ENCODE measurements around the gene PRX. TPM values are rescaled to one million over a fixed set of nuclear protein-coding genes. Genes with fewer than 3 reads are reported as not detected.
"Not testable (repeated sequence)": the region's sequence is repeated elsewhere in the genome, so short reads cannot be mapped to it uniquely, and the experiment has no call there.

PRX gene
- polyA plus RNA-seq, 4 donors: 0.45 to 3.1 (median 1.3) TPM

GRCh38 chr19:40443131-40443999 is 30.2 kb upstream of the PRX start:
- Histone ChIP-seq H3K27ac (ENCODE audit: low read depth in 1 of 3, low read length in 2 of 3) (peak overlapping the region; percentile 86 to 99 (median 93)), H3K4me3 (ENCODE audit: low read depth in 1 of 3, low read length in 3 of 3) (peak overlapping the region; percentile 77 to 94 (median 85)), H3K36me3 (ENCODE audit: control insufficient read depth in 3 of 3, insufficient read depth in 2 of 3, low read depth in 1 of 3, low read length in 3 of 3) (peaks cover 5 to 40% (median 7%) of the 10 kb centered on the region in 3 donors), H3K27me3 (ENCODE audit: control insufficient read depth in 3 of 3, insufficient read depth in 3 of 3, low read length in 3 of 3) (no peaks in the 10 kb centered on the region), H3K4me1 (ENCODE audit: control insufficient read depth in 3 of 3, insufficient read depth in 2 of 3, low read depth in 1 of 3, low read length in 2 of 3) (peaks cover 0 to 9% (median 3%) of the 10 kb centered on the region in 3 donors), H3K9me3 (ENCODE audit: control insufficient read depth in 2 of 2, insufficient read depth in 1 of 2, low read depth in 1 of 2, low read length in 1 of 2) (no peaks in the 10 kb centered on the region)
- no peak for FAIRE-seq
- peak; percentile 100 for DNase-seq
- WGBS, 3 donors: 0 to 1% (median 0%) methylated on average over 43 to 52 of the region's 52 CpGs

- H3K27me3 ChIP-seq (ENCODE audit: control insufficient read depth in 3 of 3, insufficient read depth in 3 of 3, low read length in 3 of 3): no peaks in the 10 kb centered on the region
- peak overlapping the region in 2 of 3 donors; percentile 52 to 85 for H3K4me3 ChIP-seq (ENCODE audit: low read depth in 1 of 3, low read length in 3 of 3)
- DNase-seq: no peak
- H3K27ac ChIP-seq (ENCODE audit: low read depth in 1 of 3, low read length in 2 of 3): peak overlapping the region in 2 of 3 donors; percentile 69 to 78
- no peaks in the 10 kb centered on the region for H3K9me3 ChIP-seq (ENCODE audit: control insufficient read depth in 2 of 2, insufficient read depth in 1 of 2, low read depth in 1 of 2, low read length in 1 of 2)
- WGBS, 3 donors: 16 to 21% (median 18%) methylated on average over 22 of the region's 22 CpGs
- no peak for FAIRE-seq
- H3K4me1 ChIP-seq (ENCODE audit: control insufficient read depth in 3 of 3, insufficient read depth in 2 of 3, low read depth in 1 of 3, low read length in 2 of 3): peaks cover 0 to 9% (median 3%) of the 10 kb centered on the region in 3 donors
- H3K36me3 ChIP-seq (ENCODE audit: control insufficient read depth in 3 of 3, insufficient read depth in 2 of 3, low read depth in 1 of 3, low read length in 3 of 3): peaks cover 4 to 32% (median 5%) of the 10 kb centered on the region in 3 donors
Observed at GRCh38 chr19:40442328-40443130, 29.4 kb upstream of the PRX start.

DNA sequence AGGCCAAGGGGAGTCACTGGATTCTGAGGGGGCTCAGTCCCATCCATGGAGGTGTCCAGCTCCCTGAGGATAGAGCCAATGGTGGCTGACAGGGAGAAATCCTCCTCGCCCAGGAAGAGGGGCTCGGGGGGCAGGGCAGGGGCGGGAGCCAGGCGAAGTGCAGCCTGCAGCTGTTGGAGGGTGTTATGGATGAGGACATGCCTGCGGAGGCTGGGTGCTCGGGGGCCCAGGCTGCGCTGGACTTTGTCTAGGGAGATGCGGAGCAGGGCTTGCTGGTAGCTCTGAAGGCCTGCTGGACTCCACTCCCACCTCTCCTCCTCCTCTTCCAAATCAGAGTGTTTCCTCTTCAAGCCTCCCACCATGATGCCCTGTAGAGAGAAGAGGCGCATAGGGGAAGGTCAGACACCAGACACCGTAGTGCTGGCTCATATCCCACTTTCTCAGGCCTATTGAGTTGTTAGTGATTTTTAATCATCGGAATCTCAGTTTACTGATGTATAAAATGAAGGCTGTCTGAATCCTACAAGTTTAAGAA is 28.6 kb upstream of the PRX start:
- DNase-seq: no peak
- Histone ChIP-seq H3K27ac (ENCODE audit: low read depth in 1 of 3, low read length in 2 of 3) (no peak overlapping the region), H3K4me3 (ENCODE audit: low read depth in 1 of 3, low read length in 3 of 3) (no peak overlapping the region), H3K36me3 (ENCODE audit: control insufficient read depth in 3 of 3, insufficient read depth in 2 of 3, low read depth in 1 of 3, low read length in 3 of 3) (peaks cover 4 to 25% (median 5%) of the 10 kb centered on the region in 3 donors), H3K27me3 (ENCODE audit: control insufficient read depth in 3 of 3, insufficient read depth in 3 of 3, low read length in 3 of 3) (no peaks in the 10 kb centered on the region), H3K9me3 (ENCODE audit: control insufficient read depth in 2 of 2, insufficient read depth in 1 of 2, low read depth in 1 of 2, low read length in 1 of 2) (no peaks in the 10 kb centered on the region), H3K4me1 (ENCODE audit: control insufficient read depth in 3 of 3, insufficient read depth in 2 of 3, low read depth in 1 of 3, low read length in 2 of 3) (peaks cover 0 to 9% (median 3%) of the 10 kb centered on the region in 3 donors)
- FAIRE-seq: no peak
- 81 to 86% (median 86%) methylated on average over 11 of the region's 11 CpGs for WGBS, 3 donors

DNA sequence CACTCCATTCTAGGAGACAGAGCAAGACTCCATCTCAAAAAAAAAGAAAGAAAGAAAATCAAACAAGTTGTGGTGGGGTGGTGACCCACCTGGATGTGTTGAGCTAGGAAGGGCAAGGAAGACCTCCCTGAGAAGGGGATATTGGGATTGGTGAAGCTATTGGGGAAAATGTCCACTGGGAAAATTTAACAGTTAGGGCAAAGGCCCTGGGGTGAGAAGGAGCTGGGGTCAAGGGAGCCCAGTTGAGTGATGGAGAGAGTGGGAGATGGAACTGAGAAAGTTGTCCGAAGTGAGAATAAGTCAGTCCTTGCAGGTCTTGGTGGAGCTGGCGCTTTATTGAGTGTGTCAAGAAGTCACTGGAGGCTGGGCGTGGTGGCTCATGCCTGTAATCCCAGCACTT is 25.1 kb upstream of the PRX start:
- FAIRE-seq (no peak), DNase-seq (no peak)
- Histone ChIP-seq H3K4me3 (ENCODE audit: low read depth in 1 of 3, low read length in 3 of 3) (no peak overlapping the region), H3K27me3 (ENCODE audit: control insufficient read depth in 3 of 3, insufficient read depth in 3 of 3, low read length in 3 of 3) (no peaks in the 10 kb centered on the region), H3K4me1 (ENCODE audit: control insufficient read depth in 3 of 3, insufficient read depth in 2 of 3, low read depth in 1 of 3, low read length in 2 of 3) (peaks cover 0 to 11% (median 3%) of the 10 kb centered on the region in 3 donors), H3K36me3 (ENCODE audit: control insufficient read depth in 3 of 3, insufficient read depth in 2 of 3, low read depth in 1 of 3, low read length in 3 of 3) (peaks cover 4 to 23% (median 5%) of the 10 kb centered on the region in 3 donors), H3K27ac (ENCODE audit: low read depth in 1 of 3, low read length in 2 of 3) (no peak overlapping the region), H3K9me3 (ENCODE audit: control insufficient read depth in 2 of 2, insufficient read depth in 1 of 2, low read depth in 1 of 2, low read length in 1 of 2) (no peaks in the 10 kb centered on the region)
- 86 to 100% (median 97%) methylated on average over 3 of the region's 3 CpGs for WGBS, 3 donors

DNA sequence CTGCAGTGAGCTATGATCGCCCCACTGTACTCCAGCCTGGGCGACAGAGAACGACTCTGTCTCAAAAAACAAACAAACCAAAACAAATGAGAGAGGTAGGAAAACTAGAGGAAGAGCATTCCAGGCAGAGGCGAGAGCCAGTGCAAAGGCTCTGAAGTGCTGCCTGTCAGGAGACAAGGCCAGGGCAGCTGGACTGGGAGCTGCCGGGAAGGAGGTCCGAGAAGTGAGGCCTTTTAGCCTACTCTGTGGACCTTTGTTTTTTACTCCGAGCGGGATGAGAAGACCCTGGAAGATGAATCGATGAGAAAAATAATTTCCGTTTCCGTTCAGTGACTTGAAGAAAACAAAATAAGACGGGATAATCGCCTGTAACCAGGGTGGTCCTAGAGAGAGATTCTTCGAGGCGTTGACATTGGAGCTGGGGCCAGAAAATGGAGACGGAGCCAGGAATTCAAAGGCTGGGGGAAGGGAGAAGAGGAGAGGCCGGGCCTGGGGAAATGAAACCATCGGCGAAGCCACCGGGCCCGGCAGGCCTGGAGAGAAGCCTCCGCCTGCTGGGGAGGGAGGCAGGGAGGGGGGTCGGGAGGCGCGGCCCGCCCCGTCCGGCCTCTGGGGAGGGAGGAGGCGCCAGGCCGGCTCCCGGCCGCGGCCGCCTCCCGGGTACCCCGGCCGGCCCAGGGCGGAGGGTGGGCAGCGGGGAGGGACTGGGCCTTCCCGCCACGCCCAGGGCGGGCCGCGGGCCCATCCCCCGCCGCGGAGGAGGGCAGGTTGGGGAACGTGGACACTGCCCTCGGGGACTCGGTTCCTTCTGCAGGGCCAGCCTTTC is 20.4 kb upstream of the PRX start:
- Histone ChIP-seq H3K4me3 (ENCODE audit: low read depth in 1 of 3, low read length in 3 of 3) (peak overlapping the region; percentile 23 to 51 (median 48)), H3K27me3 (ENCODE audit: control insufficient read depth in 3 of 3, insufficient read depth in 3 of 3, low read length in 3 of 3) (no peaks in the 10 kb centered on the region), H3K9me3 (ENCODE audit: control insufficient read depth in 2 of 2, insufficient read depth in 1 of 2, low read depth in 1 of 2, low read length in 1 of 2) (no peaks in the 10 kb centered on the region), H3K27ac (ENCODE audit: low read depth in 1 of 3, low read length in 2 of 3) (peak overlapping the region; percentile 85 to 96 (median 95)), H3K4me1 (ENCODE audit: control insufficient read depth in 3 of 3, insufficient read depth in 2 of 3, low read depth in 1 of 3, low read length in 2 of 3) (peaks cover 0 to 18% (median 0%) of the 10 kb centered on the region in 3 donors), H3K36me3 (ENCODE audit: control insufficient read depth in 3 of 3, insufficient read depth in 2 of 3, low read depth in 1 of 3, low read length in 3 of 3) (no peaks in the 10 kb centered on the region)
- 2 to 6% (median 3%) methylated on average over 33 to 50 of the region's 50 CpGs for WGBS, 3 donors
- DNase-seq: peak; percentile 93 to 94
- no peak for FAIRE-seq

DNA sequence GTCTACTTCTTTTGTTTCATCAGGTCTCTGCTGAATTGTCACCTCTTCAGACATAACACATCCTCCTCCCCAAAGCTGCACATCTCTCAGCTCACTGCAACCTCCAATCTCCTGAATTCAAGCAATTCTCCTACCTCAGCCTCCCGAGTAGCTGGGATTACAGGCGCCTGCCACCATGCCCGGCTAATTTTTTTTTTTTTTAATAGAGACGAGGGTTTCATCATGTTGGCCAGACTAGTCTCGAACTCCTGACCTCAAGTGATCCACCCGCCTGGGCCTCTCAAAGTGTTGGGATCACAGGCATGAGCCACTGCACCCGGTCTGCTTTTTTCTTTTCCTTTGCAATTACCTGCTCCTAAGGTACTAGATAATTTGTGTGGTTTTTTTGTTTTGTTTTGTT is 19.6 kb upstream of the PRX start:
- H3K27ac ChIP-seq (ENCODE audit: low read depth in 1 of 3, low read length in 2 of 3): peak overlapping the region; percentile 85 to 96 (median 95)
- not testable (repeated sequence) for DNase-seq; H3K36me3 ChIP-seq (ENCODE audit: control insufficient read depth in 3 of 3, insufficient read depth in 2 of 3, low read depth in 1 of 3, low read length in 3 of 3); FAIRE-seq; H3K9me3 ChIP-seq (ENCODE audit: control insufficient read depth in 2 of 2, insufficient read depth in 1 of 2, low read depth in 1 of 2, low read length in 1 of 2); H3K27me3 ChIP-seq (ENCODE audit: control insufficient read depth in 3 of 3, insufficient read depth in 3 of 3, low read length in 3 of 3)
- peak overlapping the region in 2 of 3 donors; percentile 27 to 51 for H3K4me3 ChIP-seq (ENCODE audit: low read depth in 1 of 3, low read length in 3 of 3)
- 23 to 35% (median 32%) methylated on average over 7 of the region's 7 CpGs for WGBS, 3 donors
- H3K4me1 ChIP-seq (ENCODE audit: control insufficient read depth in 3 of 3, insufficient read depth in 2 of 3, low read depth in 1 of 3, low read length in 2 of 3): peaks cover 0 to 18% (median 0%) of the 10 kb centered on the region in 3 donors

DNA sequence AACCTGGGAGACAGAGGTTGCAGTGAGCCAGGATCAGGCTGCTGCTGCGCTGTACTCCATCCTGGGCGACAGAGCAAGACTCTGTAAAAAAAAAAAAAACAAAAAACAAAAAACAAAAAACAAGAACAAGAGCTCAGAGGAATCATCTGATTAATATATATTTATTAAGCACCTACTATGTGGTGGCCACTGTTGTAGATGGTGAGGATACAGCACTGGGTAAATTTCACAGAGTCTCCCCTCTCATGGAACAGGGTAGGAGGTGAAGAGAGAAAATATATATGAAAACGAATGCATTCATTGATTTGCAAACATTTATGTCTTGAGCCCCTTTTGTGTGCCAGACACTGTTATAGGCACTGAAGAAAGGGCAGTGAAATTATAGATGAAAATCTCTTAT is 18.5 kb upstream of the PRX start:
- Histone ChIP-seq H3K36me3 (ENCODE audit: control insufficient read depth in 3 of 3, insufficient read depth in 2 of 3, low read depth in 1 of 3, low read length in 3 of 3) (no peaks in the 10 kb centered on the region), H3K9me3 (ENCODE audit: control insufficient read depth in 2 of 2, insufficient read depth in 1 of 2, low read depth in 1 of 2, low read length in 1 of 2) (no peaks in the 10 kb centered on the region), H3K4me1 (ENCODE audit: control insufficient read depth in 3 of 3, insufficient read depth in 2 of 3, low read depth in 1 of 3, low read length in 2 of 3) (peaks cover 0 to 18% (median 0%) of the 10 kb centered on the region in 3 donors), H3K27ac (ENCODE audit: low read depth in 1 of 3, low read length in 2 of 3) (no peak overlapping the region), H3K4me3 (ENCODE audit: low read depth in 1 of 3, low read length in 3 of 3) (no peak overlapping the region), H3K27me3 (ENCODE audit: control insufficient read depth in 3 of 3, insufficient read depth in 3 of 3, low read length in 3 of 3) (no peaks in the 10 kb centered on the region)
- DNase-seq (no peak), FAIRE-seq (no peak)
- 85 to 95% (median 87%) methylated on average over 3 of the region's 3 CpGs for WGBS, 3 donors

Measured in small intestine (tissue), 7 donors.